Caki2 (cell line): ENCODE data around the gene SCN3B. TPM values are rescaled to one million over a fixed set of nuclear protein-coding genes. Genes with fewer than 3 reads are reported as not detected.

ENCODE experiments used
- DNase-seq: peaks from one replicate; pipeline ENCODE4 v3.0.0-alpha.2; 2015; ENCODE audit warnings: low read depth
- in situ Hi-C: cut with HindIII; loops from 2 replicates; pipeline ENCODE4 v1.10.0; 2016; ENCODE audit warnings: low sequenced_read_pairs, low pct_unique_long_range_greater_than_20kb, mixed read lengths
- total RNA-seq: library from RNA; depleted of rRNA; stranded (reverse); fragments of >200 nt; shearing (Covaris generic); gene quantifications from 2 replicates; pipeline ENCODE4 v1.2.3, GENCODE V29; 2014; ENCODE audit warnings: low replicate concordance; rRNA removed

SCN3B gene, protein sequence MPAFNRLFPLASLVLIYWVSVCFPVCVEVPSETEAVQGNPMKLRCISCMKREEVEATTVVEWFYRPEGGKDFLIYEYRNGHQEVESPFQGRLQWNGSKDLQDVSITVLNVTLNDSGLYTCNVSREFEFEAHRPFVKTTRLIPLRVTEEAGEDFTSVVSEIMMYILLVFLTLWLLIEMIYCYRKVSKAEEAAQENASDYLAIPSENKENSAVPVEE
- total RNA-seq = not detected in 2 replicates

DNA sequence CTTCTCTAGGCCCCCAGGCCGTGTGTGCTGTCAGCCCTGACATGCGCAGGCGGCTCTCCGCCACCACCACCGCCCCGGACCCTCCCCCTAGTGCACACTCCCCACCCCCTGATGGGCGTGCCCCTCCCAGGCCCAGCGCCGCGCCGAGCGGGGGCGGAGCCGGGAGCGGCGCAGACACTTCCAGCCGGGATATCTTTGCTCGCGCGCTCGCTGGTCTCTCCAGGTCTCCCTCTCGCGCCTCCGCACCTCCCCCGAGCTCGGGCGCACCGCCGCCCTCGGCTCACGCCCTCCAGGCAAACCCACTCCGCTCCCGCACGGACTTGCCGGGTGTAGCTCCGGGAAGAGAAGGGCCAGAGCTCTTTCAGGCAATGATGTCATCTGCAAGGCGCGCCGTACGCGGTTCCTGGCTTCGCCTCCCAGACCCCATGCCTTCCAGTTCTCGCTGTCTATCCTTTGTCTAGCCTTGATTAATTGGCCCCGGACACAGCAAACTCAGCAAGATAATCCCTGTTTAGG is at the start of gene SCN3B:
TSS of gene SCN3B (minus strand) at position 59 of the 516 bp plus-strand sequence. CDS start 823 bp downstream, outside the sequence.
- in situ Hi-C loops = no loop called here
- DNase-seq = peak; percentile 64

GRCh38 chr11:123702696-123703095 is 48.3 kb upstream of the SCN3B start:
- in situ Hi-C loops = no loop called here
- DNase-seq = no peak

GRCh38 chr11:123702139-123702538 is 47.7 kb upstream of the SCN3B start:
- in situ Hi-C loops = no loop called here
- no peak for DNase-seq

GRCh38 chr11:123700772-123701171 is 46.3 kb upstream of the SCN3B start:
- in situ Hi-C loops = no loop called here
- DNase-seq = no peak

GRCh38 chr11:123698546-123699127 is 44.2 kb upstream of the SCN3B start:
- in situ Hi-C loops = no loop called here
- DNase-seq = no peak

DNA sequence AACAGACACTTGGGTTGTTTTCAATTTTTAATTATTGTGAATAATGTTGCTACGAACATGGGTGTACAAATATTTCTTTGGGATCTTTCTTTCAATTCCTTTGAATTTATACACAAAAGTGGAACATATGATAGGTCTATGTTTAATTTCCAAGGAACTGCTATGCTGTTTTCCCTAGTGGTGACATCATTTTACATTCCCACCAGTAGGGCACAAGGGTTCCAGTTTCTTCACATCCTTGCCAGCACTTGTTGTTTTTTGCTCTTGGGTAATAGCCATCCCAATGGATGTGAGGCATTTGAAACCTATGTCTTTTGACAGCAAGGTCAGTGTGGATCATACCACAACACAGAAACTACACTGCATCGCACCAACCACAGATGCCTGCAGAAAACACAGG is 41.8 kb upstream of the SCN3B start:
- DNase-seq = no peak
- in situ Hi-C loops = no loop called here

DNA sequence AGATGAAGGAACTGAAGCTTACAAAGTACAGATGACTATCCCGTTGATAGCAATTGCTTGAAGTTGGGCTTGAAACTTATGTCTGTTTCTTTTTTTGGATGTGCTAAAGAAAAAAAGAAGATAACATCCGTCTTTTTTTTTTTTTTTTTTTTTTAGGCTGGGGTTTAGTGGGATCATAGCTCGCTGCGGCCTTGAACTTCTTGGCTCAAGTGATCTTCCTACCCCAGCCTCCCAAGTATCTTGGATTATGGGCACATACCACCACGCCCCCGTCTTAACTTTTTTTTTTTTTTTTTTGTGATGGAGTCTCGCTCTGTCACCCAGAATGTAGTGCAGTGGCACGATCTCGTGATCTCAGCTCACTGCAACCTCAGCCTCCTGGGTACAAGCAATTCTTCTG is 40.8 kb upstream of the SCN3B start:
- no peak for DNase-seq
- in situ Hi-C loops = no loop called here

DNA sequence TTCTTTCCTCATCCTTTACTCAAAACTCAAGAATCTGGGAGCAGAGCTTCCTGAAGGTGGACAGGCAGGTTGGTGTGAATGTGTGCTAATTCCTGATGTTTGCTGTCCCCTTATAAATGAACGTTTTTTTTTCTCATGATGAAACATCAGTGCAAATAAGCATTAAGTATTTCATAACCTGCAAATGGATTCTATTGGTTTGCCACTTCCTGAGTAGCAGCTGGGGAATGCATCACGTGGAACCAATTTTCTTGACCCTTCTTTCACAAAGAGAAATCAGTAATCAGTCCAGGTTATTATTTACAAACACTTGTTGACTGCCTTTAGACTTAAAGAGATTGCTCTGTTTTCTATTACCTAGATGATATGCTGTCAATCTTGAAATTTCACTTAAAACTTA is 40.1 kb upstream of the SCN3B start:
- in situ Hi-C loops = no loop called here
- no peak for DNase-seq

DNA sequence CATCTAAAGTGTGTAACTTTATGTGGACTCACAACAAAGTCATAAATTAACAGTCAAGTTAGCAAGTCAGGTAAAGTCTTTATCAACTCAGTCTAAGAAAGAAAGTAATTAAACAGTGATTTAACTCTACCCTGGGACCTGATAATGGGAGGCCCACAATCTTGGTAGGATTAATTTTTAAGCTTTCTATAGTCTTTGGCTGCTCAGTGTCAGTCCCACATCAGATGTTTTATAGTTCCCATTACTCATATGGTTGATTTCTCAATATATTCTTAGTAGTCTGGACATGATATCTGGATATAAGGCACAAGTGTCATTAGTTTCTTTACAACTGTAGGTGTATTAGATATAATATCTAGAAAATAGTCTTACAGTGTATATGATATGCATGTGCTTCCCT is 38.5 kb upstream of the SCN3B start:
- no peak for DNase-seq
- in situ Hi-C loops = no loop called here

GRCh38 chr11:123690485-123690884 is 36.1 kb upstream of the SCN3B start:
- in situ Hi-C loops = no loop called here
- no peak for DNase-seq

GRCh38 chr11:123684601-123685000 is 30.2 kb upstream of the SCN3B start:
- in situ Hi-C loops = no loop called here
- DNase-seq = no peak

DNA sequence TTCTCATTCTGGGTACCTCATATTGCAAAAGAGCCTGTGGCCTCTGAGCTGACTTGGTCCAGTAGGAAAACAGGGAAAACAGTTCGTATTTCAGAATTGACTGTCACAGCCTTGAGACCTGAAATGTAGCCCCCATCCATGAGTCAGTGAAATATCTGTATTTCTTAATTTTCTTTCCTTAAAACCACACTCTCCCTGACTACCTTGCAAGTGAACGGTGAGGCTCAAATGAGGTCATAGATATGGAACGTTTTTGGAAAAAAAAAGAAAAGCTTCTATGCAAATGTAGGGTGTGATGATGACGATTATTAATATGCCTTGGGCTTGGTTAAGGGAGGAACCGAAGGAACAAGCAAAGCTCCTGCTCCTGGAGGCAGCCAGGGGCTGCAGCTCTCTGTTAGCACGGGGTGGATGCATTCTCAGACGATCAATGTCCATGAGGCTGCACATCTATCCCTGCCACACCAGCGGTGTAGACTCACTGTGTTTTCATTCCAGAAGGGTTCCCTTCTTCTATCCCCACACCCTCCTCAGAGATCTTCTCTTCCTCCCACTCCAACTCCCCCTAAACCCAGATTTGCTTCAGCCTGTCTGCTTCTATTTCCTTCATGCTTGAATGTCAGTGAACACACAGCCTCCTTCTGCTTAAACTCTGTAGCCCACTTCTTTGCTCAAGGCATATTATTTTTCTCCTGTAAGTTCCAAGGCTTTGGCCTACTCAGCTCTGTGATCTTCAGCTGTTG is 29.2 kb upstream of the SCN3B start:
- DNase-seq = no peak
- in situ Hi-C loops = no loop called here

DNA sequence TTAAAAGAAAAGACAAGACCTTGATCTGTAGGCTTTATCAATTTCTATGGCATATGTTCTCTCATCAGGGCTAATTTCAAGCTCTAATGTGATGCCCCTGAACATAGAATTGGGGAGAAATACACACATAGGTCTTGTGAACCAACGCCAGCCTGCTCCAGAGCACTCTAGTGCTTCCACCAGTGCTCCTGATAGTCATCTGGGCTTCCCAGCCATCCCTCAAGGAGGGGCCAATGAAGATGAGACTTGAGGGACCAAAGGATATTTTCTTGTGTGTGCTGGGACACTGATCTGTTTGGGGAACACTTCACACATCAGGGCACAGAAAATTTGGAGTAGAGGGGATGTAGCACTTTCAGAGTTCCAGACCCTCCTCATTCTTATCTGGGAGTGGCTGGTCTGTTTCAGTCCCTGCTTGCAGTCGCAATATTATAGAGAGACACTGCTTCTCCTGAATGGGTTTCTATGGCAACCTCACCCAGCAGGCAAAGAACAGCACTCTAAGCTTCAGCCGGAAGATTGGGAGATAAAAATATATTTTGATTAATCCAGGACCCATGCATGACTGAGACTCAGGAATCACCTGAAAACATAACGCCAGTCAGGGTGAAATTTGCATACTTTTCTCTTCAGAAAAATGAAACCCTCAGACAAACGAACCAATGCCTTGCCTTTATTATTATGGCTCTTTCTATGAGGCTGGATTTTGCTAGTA is 28.4 kb upstream of the SCN3B start:
- DNase-seq = no peak
- in situ Hi-C loops = no loop called here

GRCh38 chr11:123681030-123681429 is 26.6 kb upstream of the SCN3B start:
- no peak for DNase-seq
- in situ Hi-C loops = no loop called here

GRCh38 chr11:123678246-123678645 is 23.8 kb upstream of the SCN3B start:
- no peak for DNase-seq
- in situ Hi-C loops = no loop called here

DNA sequence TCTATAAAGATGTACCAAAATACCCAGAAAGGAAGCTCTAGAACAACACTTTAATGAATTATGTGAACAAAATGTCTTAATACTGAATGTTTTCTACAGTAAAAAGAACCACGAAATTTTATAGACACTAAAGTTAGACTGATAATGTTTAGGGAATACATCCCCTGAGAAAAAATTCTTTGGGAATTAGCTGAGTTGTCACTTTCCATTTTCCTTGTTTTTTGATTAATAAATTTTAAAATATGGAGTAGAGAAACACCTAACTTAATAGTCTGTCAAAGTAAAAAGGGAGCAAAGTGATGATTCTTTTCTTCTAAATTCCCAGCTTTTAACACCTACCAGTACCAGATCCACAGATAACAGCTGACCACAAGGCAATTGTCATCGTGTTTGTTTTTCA is 23.1 kb upstream of the SCN3B start:
- DNase-seq = no peak
- in situ Hi-C loops = no loop called here

- no peak for DNase-seq
- in situ Hi-C loops = no loop called here
Measured at GRCh38 chr11:123674297-123674696, 19.9 kb upstream of the SCN3B start.

DNA sequence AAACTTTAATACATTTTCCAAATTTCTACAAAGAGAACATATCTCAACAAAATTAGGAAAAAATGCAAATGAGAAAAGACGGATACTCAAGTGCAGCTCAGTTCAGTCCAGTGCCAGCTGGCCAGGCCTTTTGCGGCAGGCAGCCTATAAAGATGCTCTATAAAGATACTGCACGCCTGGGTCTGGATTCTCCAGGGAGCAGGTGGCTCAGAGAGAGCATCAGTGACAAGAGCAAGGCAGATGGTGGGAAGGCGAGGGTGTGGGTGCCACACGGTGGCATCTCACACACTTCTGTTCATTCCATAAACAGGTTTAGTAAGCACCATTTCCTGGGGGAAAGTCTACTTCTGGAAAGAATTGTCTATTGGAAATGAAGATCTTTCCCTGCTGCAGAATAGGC is 18.1 kb upstream of the SCN3B start:
- DNase-seq = no peak

DNA sequence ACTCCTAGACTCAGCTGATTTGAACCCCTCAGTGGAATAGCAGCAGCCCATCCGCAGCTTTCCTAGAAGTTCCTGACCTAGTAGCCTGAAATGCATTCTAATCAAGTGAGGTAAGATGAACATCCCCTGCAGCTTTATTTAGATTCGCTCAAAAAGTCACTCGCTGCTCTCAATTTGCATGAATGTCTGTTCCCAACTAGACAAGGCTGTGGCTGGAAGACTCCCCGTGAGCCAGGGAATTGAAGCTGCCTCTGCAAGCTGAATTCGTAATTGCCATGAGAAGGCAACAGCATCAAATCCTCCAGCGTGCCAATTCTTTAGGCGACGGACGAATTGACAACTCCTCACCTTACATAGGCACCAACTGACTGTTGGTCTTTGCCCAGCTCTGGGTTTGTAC is 17.1 kb upstream of the SCN3B start:
- in situ Hi-C loops = no loop called here

More for the DNA sequence above, 18.1 kb upstream of the SCN3B start:
- in situ Hi-C loops = no loop called here

More for the DNA sequence above, 17.1 kb upstream of the SCN3B start:
- DNase-seq = no peak
